Measurements from ENCODE around the gene PSMA6. TPM values are rescaled to one million over a fixed set of nuclear protein-coding genes. Genes with fewer than 3 reads are reported as not detected.

Gene PSMA6
- total RNA-seq, 1 donor from 2014 or later: 196 TPM

Other genes starting within 250 kb of the PSMA6 start
- gene FAM177A1, start 246.1 kb upstream of the PSMA6 start, total RNA-seq: 35.9 and 50.5 TPM in 2 replicates
- 23.2 and 24.5 TPM in 2 replicates for gene PPP2R3C, start 170.4 kb upstream of the PSMA6 start, total RNA-seq
- gene PRORP, start 169.8 kb upstream of the PSMA6 start, total RNA-seq: 40.9 and 63.7 TPM in 2 replicates
- 154 and 203 TPM in 2 replicates for gene NFKBIA, start 112.4 kb downstream of the PSMA6 start, total RNA-seq
- not detected in 2 replicates for gene INSM2, start 241.8 kb downstream of the PSMA6 start, total RNA-seq